Cardiac muscle cell (in vitro differentiated cells and primary cell): ENCODE data around the gene IFTAP. TPM values are rescaled to one million over a fixed set of nuclear protein-coding genes. Genes with fewer than 3 reads are reported as not detected.

Source experiments
- DNase-seq, 2 donors: peaks; one replicate each; pipeline versions ENCODE4 v3.0.0 to v3.0.0-alpha.2; 2010 to 2017; ENCODE audit warnings: low read depth in 1 of 2, low spot score in 1 of 2
- H3K27ac ChIP-seq: fragments of 200-600 bp; sonication (generic); 2 replicates; pipeline ENCODE4 v1.5.1; 2016
- H3K27me3 ChIP-seq: fragments of 200-600 bp; sonication (generic); 2 replicates; pipeline ENCODE4 v1.6.0; 2016; ENCODE audit warnings: control low read depth
- H3K36me3 ChIP-seq: fragments of 200-600 bp; sonication (generic); 2 replicates; pipeline ENCODE4 v1.5.1; 2016; ENCODE audit warnings: control low read depth
- H3K4me1 ChIP-seq: fragments of 200-600 bp; sonication (generic); 2 replicates; pipeline ENCODE4 v1.8.1; 2017; ENCODE audit warnings: low read depth, mild to moderate bottlenecking, mixed run types
- H3K4me3 ChIP-seq: fragments of 200-600 bp; sonication (generic); 2 replicates; pipeline ENCODE4 v1.5.1; 2016; ENCODE audit warnings: mild to moderate bottlenecking
- H3K9me3 ChIP-seq: fragments of 200-600 bp; sonication (generic); 2 replicates; pipeline ENCODE4 v1.5.1; 2017; ENCODE audit warnings: low read depth, mild to moderate bottlenecking, control low read depth
- CTCF ChIP-seq: IDR thresholded peaks from 2 replicates; pipeline ENCODE4 v1.5.1; 2012; ENCODE audit warnings: low read depth, mild to moderate bottlenecking, low read length
- polyA plus RNA-seq: library from polyadenylated mRNA; unstranded; fragments of >200 nt; fragmentation: Nextera tagmentation; extraction: Ambion mirVana; gene quantifications from 2 replicates; pipeline ENCODE4 v1.2.1, GENCODE V29; 2016
- total RNA-seq: library from RNA; depleted of rRNA; stranded (reverse); fragments of >200 nt; gene quantifications from 2 replicates; pipeline ENCODE4 v1.2.3, GENCODE V29; 2016

IFTAP gene
- total and polyA plus RNA-seq, 2 experiments from 2014 or later = 57.1 to 67.3 TPM

- no peak for TF ChIP-seq CTCF
- no peaks in the 10 kb centered on the region for H3K36me3 ChIP-seq
Observed at GRCh38 chr11:36609383-36609782, 15.1 kb downstream of the IFTAP start.

GRCh38 chr11:36615826-36616225 is 21.5 kb downstream of the IFTAP start:
- Histone ChIP-seq H3K27ac (no peak overlapping the region), H3K36me3 (no peaks in the 10 kb centered on the region), H3K4me3 (no peak overlapping the region), H3K27me3 (no peaks in the 10 kb centered on the region), H3K4me1 (no peaks in the 10 kb centered on the region), H3K9me3 (no peaks in the 10 kb centered on the region)
- no peak for DNase-seq
- no peak for TF ChIP-seq CTCF

More at GRCh38 chr11:36609383-36609782, 15.1 kb downstream of the IFTAP start:
- Histone ChIP-seq H3K27ac (no peak overlapping the region), H3K4me3 (no peak overlapping the region), H3K4me1 (peaks cover 5% of the 10 kb centered on the region), H3K9me3 (no peaks in the 10 kb centered on the region), H3K27me3 (no peaks in the 10 kb centered on the region)
- peak in 1 of 2 donors; percentile 2 for DNase-seq

- no peaks in the 10 kb centered on the region for H3K4me1 ChIP-seq
- H3K36me3 ChIP-seq = no peaks in the 10 kb centered on the region
- no peaks in the 10 kb centered on the region for H3K9me3 ChIP-seq
- TF ChIP-seq CTCF = no peak
- H3K27ac ChIP-seq = no peak overlapping the region
- no peak for DNase-seq
- H3K27me3 ChIP-seq = no peaks in the 10 kb centered on the region
- H3K4me3 ChIP-seq = no peak overlapping the region
Observed at GRCh38 chr11:36617543-36618362, 23.5 kb downstream of the IFTAP start.

- Histone ChIP-seq H3K36me3 (no peaks in the 10 kb centered on the region), H3K27ac (no peak overlapping the region), H3K9me3 (no peaks in the 10 kb centered on the region), H3K4me3 (no peak overlapping the region), H3K27me3 (no peaks in the 10 kb centered on the region), H3K4me1 (no peaks in the 10 kb centered on the region)
- no peak for DNase-seq
- no peak for TF ChIP-seq CTCF
Observed at GRCh38 chr11:36618363-36619047, 24.2 kb downstream of the IFTAP start.

- H3K36me3 ChIP-seq = no peaks in the 10 kb centered on the region
- H3K4me1 ChIP-seq = no peaks in the 10 kb centered on the region
- no peak overlapping the region for H3K4me3 ChIP-seq
- H3K9me3 ChIP-seq = no peaks in the 10 kb centered on the region
- TF ChIP-seq CTCF = no peak
- H3K27ac ChIP-seq = peak overlapping the region; percentile 18
- DNase-seq = peak; percentile 12 to 27
- no peaks in the 10 kb centered on the region for H3K27me3 ChIP-seq
Observed at GRCh38 chr11:36619502-36619901, 25.2 kb downstream of the IFTAP start.
